MCF 10A (cell line): ENCODE measurements around the gene TRIM31. TPM values are rescaled to one million over a fixed set of nuclear protein-coding genes. Genes with fewer than 3 reads are reported as not detected.

Experiments
- BruUV-seq: library from RNA; stranded (reverse); fragments of 400-500 nt; replicated peaks from 2 replicates; lab custom pipeline; 2021; lab: Mats Ljungman, UMichigan
- CTCF ChIA-PET: fragments of 300-600 bp; sonication (Branson Sonifier 250); formaldehyde crosslinking; extraction: SDS; loops from one replicate; lab custom pipeline; 2021; ENCODE audit warnings: antibody characterized with exemption, inconsistent platforms; lab: Yijun Ruan, JAX
- POLR2A ChIA-PET: fragments of 300-600, 350-650 bp; sonication (Branson Sonifier 250); formaldehyde crosslinking; extraction: SDS; loops from one replicate; lab custom pipeline; 2020; ENCODE audit warnings: antibody characterized with exemption, inconsistent platforms; lab: Yijun Ruan, JAX
- DNase-seq: peaks from one replicate; pipeline ENCODE4 v3.0.0-alpha.2; 2018; ENCODE audit not compliant: unreplicated experiment
- H3K27ac Mint-ChIP-seq: one replicate; pipeline ENCODE4 v1.8.0; 2022; ENCODE audit warnings: mild to moderate bottlenecking, low read depth, mixed read lengths; ENCODE audit not compliant: unreplicated experiment
- H3K27me3 Mint-ChIP-seq: one replicate; pipeline ENCODE4 v1.8.0; 2022; ENCODE audit warnings: mixed read lengths; ENCODE audit not compliant: insufficient read depth, unreplicated experiment
- H3K36me3 Mint-ChIP-seq: one replicate; pipeline ENCODE4 v1.8.0; 2022; ENCODE audit warnings: mild to moderate bottlenecking, moderate library complexity, mixed read lengths; ENCODE audit not compliant: insufficient read depth, unreplicated experiment
- H3K4me1 Mint-ChIP-seq: one replicate; pipeline ENCODE4 v1.8.0; 2022; ENCODE audit warnings: mixed read lengths; ENCODE audit not compliant: insufficient read depth, unreplicated experiment
- H3K4me3 Mint-ChIP-seq: one replicate; pipeline ENCODE4 v1.8.0; 2022; ENCODE audit warnings: mild to moderate bottlenecking, moderate library complexity, mixed read lengths; ENCODE audit not compliant: unreplicated experiment
- H3K9me3 Mint-ChIP-seq: one replicate; pipeline ENCODE4 v1.8.0; 2022; ENCODE audit warnings: mixed read lengths; ENCODE audit not compliant: unreplicated experiment
- intact Hi-C: fragments of 100-400 bp; cut with micrococcal nuclease; formaldehyde crosslinking; loops from 2 replicates; pipeline ENCODE4 v1.14.1; 2022
- total RNA-seq: library from RNA; stranded (reverse); gene quantifications from 2 replicates; pipeline ENCODE4 v1.2.3, GENCODE V29; 2022
- TF ChIP-seq, protein P1 (sequence below): fragments of 200-600 bp; IDR thresholded peaks from one replicate; pipeline ENCODE4 v1.8.0; 2022; ENCODE audit warnings: antibody characterized with exemption, mild to moderate bottlenecking; ENCODE audit not compliant: unreplicated experiment

Gene TRIM31
- total RNA-seq, 1 experiment from 2014 or later, result not detected

DNA sequence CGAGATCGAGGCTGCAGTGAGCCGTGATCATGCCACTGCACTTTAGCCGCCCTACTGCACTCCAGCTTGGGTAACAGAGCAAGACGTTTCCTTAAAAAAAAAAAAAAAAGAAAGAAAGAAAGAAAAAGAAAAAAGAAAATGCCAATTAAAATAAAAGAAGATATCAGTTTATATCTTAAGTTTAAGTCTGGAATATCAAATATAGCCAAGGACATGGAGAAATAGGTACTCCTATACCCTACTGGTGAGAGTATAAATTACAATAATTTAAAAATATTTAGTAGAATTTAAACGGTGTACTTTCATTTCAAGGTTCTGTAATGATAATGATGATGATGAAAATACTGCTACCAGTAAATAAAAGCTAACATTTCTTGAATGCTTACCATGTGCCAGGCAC is 3.8 kb upstream of the TRIM31 start:
- no TSS peak for BruUV-seq
- ChIA-PET CTCF (interaction anchor here (0.6 to 3.2 kb wide), 5 partner anchors 9 to 351 kb away, joined by 3 to 22 read pairs (median 3); no protein-coding TSS in a partner anchor), POLR2A (interaction anchor here (1.0 kb wide), 1 partner anchor 14 kb away, joined by 3 read pairs; no protein-coding TSS in a partner anchor)

DNA sequence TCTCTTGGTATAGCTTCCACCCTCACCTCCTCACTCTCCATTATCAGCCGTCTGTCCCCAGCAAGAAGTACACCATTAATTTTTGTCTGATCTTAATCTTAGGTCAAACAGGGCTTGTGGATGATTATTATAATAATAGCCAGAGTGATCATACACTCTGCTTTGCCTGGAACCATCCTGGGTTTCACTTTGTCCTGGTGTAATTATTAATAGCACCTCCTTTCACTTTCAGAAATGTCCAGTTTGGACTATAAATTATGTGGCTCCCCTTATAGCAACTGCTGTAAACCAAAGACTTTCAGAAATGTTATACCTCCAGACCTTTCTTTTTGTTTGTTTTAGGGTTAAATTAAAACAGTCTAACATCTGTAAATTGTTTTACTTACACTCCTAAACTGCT is 951 bp upstream of the TRIM31 start:
- Mint-ChIP-seq H3K4me3 (no peak overlapping the region), H3K27ac (no peak overlapping the region), H3K27me3 (peaks cover 32% of the 10 kb centered on the region), H3K4me1 (no peaks in the 10 kb centered on the region), H3K36me3 (no peaks in the 10 kb centered on the region), H3K9me3 (no peaks in the 10 kb centered on the region)
- TF ChIP-seq, protein P1, sequence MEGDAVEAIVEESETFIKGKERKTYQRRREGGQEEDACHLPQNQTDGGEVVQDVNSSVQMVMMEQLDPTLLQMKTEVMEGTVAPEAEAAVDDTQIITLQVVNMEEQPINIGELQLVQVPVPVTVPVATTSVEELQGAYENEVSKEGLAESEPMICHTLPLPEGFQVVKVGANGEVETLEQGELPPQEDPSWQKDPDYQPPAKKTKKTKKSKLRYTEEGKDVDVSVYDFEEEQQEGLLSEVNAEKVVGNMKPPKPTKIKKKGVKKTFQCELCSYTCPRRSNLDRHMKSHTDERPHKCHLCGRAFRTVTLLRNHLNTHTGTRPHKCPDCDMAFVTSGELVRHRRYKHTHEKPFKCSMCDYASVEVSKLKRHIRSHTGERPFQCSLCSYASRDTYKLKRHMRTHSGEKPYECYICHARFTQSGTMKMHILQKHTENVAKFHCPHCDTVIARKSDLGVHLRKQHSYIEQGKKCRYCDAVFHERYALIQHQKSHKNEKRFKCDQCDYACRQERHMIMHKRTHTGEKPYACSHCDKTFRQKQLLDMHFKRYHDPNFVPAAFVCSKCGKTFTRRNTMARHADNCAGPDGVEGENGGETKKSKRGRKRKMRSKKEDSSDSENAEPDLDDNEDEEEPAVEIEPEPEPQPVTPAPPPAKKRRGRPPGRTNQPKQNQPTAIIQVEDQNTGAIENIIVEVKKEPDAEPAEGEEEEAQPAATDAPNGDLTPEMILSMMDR, result no peak
- BruUV-seq, result no TSS peak
- POLR2A ChIA-PET, result interaction anchor here (1.2 to 2.1 kb wide), 2 partner anchors 11 kb away, joined by 4 to 7 read pairs; no protein-coding TSS in a partner anchor
- CTCF ChIA-PET, result interaction anchor here (1.3 kb wide), 1 partner anchor 12 kb away, joined by 5 read pairs; no protein-coding TSS in a partner anchor
- DNase-seq, result no peak
- intact Hi-C loops, result no loop called here

More for the DNA sequence above, 3.8 kb upstream of the TRIM31 start:
- Mint-ChIP-seq H3K27ac (no peak overlapping the region), H3K27me3 (peaks cover 25% of the 10 kb centered on the region), H3K36me3 (no peaks in the 10 kb centered on the region), H3K4me3 (no peak overlapping the region), H3K9me3 (no peaks in the 10 kb centered on the region), H3K4me1 (no peaks in the 10 kb centered on the region)
- intact Hi-C loops, result no loop called here
- TF ChIP-seq, protein P1, result no peak
- DNase-seq, result no peak

DNA sequence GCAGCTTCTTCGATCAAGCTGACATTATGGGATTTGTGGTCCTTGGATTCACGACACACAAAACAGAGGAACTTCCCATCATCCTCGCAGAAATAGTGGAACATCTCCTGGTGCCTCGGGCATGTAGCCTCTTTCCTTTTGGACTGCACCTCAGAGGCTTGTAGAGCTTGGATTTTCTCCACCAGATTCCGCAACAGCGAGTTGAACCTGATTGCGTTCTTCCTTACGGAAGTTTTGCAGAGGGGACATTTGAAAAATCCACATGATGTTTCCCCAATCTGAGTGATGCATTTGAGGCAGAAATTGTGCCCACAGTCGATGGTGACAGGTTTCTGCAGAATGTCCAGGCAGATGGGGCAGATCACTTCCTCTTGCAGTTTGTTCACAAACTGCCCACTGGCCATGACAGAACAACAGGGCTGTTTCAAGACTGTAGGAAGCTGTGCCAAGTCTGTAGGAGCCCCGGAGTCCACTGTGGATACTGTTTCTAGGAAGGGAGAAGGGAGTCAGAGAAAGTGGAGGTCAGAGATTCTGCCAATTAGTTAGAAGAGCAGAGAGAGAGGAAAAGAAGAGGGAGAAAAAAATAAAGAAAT is 392 bp downstream of the TRIM31 start:
- H3K36me3 Mint-ChIP-seq, result no peaks in the 10 kb centered on the region
- intact Hi-C loops, result no loop called here
- BruUV-seq, result no TSS peak
- peaks cover 6% of the 10 kb centered on the region for H3K4me1 Mint-ChIP-seq
- H3K27me3 Mint-ChIP-seq, result peaks cover 32% of the 10 kb centered on the region
- no peak overlapping the region for H3K27ac Mint-ChIP-seq
- no peaks in the 10 kb centered on the region for H3K9me3 Mint-ChIP-seq
- DNase-seq, result no peak
- no peak overlapping the region for H3K4me3 Mint-ChIP-seq
- TF ChIP-seq, protein P1, result no peak
- CTCF ChIA-PET, result interaction anchor here (1.0 to 1.7 kb wide), 4 partner anchors 9 to 19 kb away, joined by 3 to 8 read pairs (median 6); no protein-coding TSS in a partner anchor
- POLR2A ChIA-PET, result interaction anchor here (0.9 to 2.1 kb wide), 2 partner anchors 9 to 18 kb away, joined by 3 to 7 read pairs; no protein-coding TSS in a partner anchor

DNA sequence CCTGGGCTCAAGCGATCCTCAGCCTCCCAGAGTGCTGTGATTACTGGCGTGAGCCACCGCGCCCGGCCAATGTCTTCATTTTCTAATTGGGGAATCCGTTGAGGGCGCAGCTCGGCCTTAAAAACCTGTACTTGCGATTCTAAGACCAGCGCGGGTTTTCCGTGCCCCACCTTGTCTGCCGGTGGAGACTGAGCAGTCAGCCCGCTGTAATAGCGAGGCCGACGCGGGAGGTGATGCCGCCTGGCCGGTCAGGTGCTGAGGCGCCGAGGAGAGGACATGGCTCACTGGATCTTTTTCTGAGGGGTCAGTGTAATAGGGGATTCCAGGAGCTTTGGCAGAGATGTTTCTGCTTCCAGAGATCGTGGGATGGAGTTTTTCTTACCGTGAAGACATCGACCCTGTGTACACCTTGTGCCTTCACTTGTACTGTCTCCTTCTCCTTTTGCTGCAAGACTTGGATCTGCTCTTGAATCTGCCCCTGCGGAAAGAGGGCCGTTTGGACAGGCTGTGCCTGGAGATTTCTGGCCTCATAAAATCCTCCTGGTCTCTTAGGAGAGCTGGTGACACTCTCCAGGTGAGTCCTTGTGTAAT is 1.5 kb downstream of the TRIM31 start:
- no peak for DNase-seq
- peaks cover 8% of the 10 kb centered on the region for H3K4me1 Mint-ChIP-seq
- BruUV-seq, result no TSS peak
- peaks cover 32% of the 10 kb centered on the region for H3K27me3 Mint-ChIP-seq
- H3K4me3 Mint-ChIP-seq, result no peak overlapping the region
- H3K9me3 Mint-ChIP-seq, result no peaks in the 10 kb centered on the region
- CTCF ChIA-PET, result interaction anchor here (0.6 to 1.7 kb wide), 4 partner anchors 8 to 21 kb away, joined by 3 to 8 read pairs (median 5); no protein-coding TSS in a partner anchor
- intact Hi-C loops, result no loop called here
- no peak overlapping the region for H3K27ac Mint-ChIP-seq
- TF ChIP-seq, protein P1, result no peak
- POLR2A ChIA-PET, result no interaction called here
- no peaks in the 10 kb centered on the region for H3K36me3 Mint-ChIP-seq
